ENCODE measurements around the gene FCN2. TPM values are rescaled to one million over a fixed set of nuclear protein-coding genes. Genes with fewer than 3 reads are reported as not detected.

The FCN2 gene
- polyA plus RNA-seq, 1 donor (not counting 4 experiments of a cell fraction or from before 2014, with no cell fraction given), result not detected

- peaks cover 3% of the 10 kb centered on the region for H3K4me1 ChIP-seq (ENCODE audit: control insufficient read depth, extremely low read depth, insufficient read depth, low read length)
- H3K79me2 ChIP-seq (ENCODE audit: control insufficient read depth, insufficient read depth, low read length), result no peaks in the 10 kb centered on the region
- H3K27ac ChIP-seq (ENCODE audit: control insufficient read depth, insufficient read depth, low read length), result no peak overlapping the region
- no peak overlapping the region for H3K4me2 ChIP-seq (ENCODE audit: control insufficient read depth, extremely low read depth, insufficient read depth, low read depth, low read length)
- no peak for FAIRE-seq
- peaks cover 9% of the 10 kb centered on the region for H3K27me3 ChIP-seq (ENCODE audit: control insufficient read depth, extremely low read depth, insufficient read depth, low read length)
- H4K20me1 ChIP-seq (ENCODE audit: control insufficient read depth, extremely low read depth, insufficient read depth, low read length), result no peaks in the 10 kb centered on the region
- TF ChIP-seq CTCF (optimal IDR thresholded peaks at IDR 0.05 in 1 of 3, IDR thresholded peaks at IDR 0.05 in 1 of 3, conservative IDR thresholded peaks at IDR 0.05 in 1 of 3; ENCODE audit: extremely low read depth in 1 of 3, insufficient read depth in 2 of 3, low read length in 3 of 3), result no peak
- no peak for TF ChIP-seq EZH2 (IDR thresholded peaks at IDR 0.05; ENCODE audit: low read length)
- no peaks in the 10 kb centered on the region for H3K9me1 ChIP-seq (ENCODE audit: control insufficient read depth, extremely low read depth, insufficient read depth, low read length)
- dilution Hi-C loops (cut with MboI; ENCODE audit: extremely low pct_ligation_motif_present, low sequenced_read_pairs), result no loop called here
- no peak overlapping the region for H3K4me3 ChIP-seq (ENCODE audit: control insufficient read depth in 2 of 3, extremely low read depth in 1 of 3, insufficient read depth in 2 of 3, low read depth in 1 of 3, low read length in 3 of 3)
- no peak overlapping the region for H2AFZ ChIP-seq (ENCODE audit: control insufficient read depth, low read length)
- H3K9me3 ChIP-seq (ENCODE audit: control insufficient read depth, low read depth, low read length), result no peaks in the 10 kb centered on the region
- H3K36me3 ChIP-seq (ENCODE audit: control insufficient read depth in 2 of 2, extremely low read depth in 1 of 2, insufficient read depth in 2 of 2, low read length in 2 of 2), result no peaks in the 10 kb centered on the region
- H3K9ac ChIP-seq (ENCODE audit: control insufficient read depth, extremely low read depth, insufficient read depth, low read length), result no peak overlapping the region
- no peak for DNase-seq (ENCODE audit: low read depth, low spot score)
Measured at GRCh38 chr9:134898319-134898718, 17.7 kb downstream of the FCN2 start.

- H3K4me3 ChIP-seq (ENCODE audit: control insufficient read depth in 2 of 3, extremely low read depth in 1 of 3, insufficient read depth in 2 of 3, low read depth in 1 of 3, low read length in 3 of 3), result no peak overlapping the region
- H3K27ac ChIP-seq (ENCODE audit: control insufficient read depth, insufficient read depth, low read length), result no peak overlapping the region
- no peak overlapping the region for H3K4me2 ChIP-seq (ENCODE audit: control insufficient read depth, extremely low read depth, insufficient read depth, low read depth, low read length)
- H3K27me3 ChIP-seq (ENCODE audit: control insufficient read depth, extremely low read depth, insufficient read depth, low read length), result peaks cover 9% of the 10 kb centered on the region
- FAIRE-seq (no peak), DNase-seq (ENCODE audit: low read depth, low spot score) (no peak)
- TF ChIP-seq EZH2 (IDR thresholded peaks at IDR 0.05; ENCODE audit: low read length) (no peak), CTCF (optimal IDR thresholded peaks at IDR 0.05 in 1 of 3, IDR thresholded peaks at IDR 0.05 in 1 of 3, conservative IDR thresholded peaks at IDR 0.05 in 1 of 3; ENCODE audit: extremely low read depth in 1 of 3, insufficient read depth in 2 of 3, low read length in 3 of 3) (no peak)
- H2AFZ ChIP-seq (ENCODE audit: control insufficient read depth, low read length), result no peak overlapping the region
- no peaks in the 10 kb centered on the region for H3K9me3 ChIP-seq (ENCODE audit: control insufficient read depth, low read depth, low read length)
- no peaks in the 10 kb centered on the region for H4K20me1 ChIP-seq (ENCODE audit: control insufficient read depth, extremely low read depth, insufficient read depth, low read length)
- H3K79me2 ChIP-seq (ENCODE audit: control insufficient read depth, insufficient read depth, low read length), result no peaks in the 10 kb centered on the region
- dilution Hi-C loops (cut with MboI; ENCODE audit: extremely low pct_ligation_motif_present, low sequenced_read_pairs), result no loop called here
- no peaks in the 10 kb centered on the region for H3K36me3 ChIP-seq (ENCODE audit: control insufficient read depth in 2 of 2, extremely low read depth in 1 of 2, insufficient read depth in 2 of 2, low read length in 2 of 2)
- no peak overlapping the region for H3K9ac ChIP-seq (ENCODE audit: control insufficient read depth, extremely low read depth, insufficient read depth, low read length)
- H3K4me1 ChIP-seq (ENCODE audit: control insufficient read depth, extremely low read depth, insufficient read depth, low read length), result peaks cover 3% of the 10 kb centered on the region
- no peaks in the 10 kb centered on the region for H3K9me1 ChIP-seq (ENCODE audit: control insufficient read depth, extremely low read depth, insufficient read depth, low read length)
Measured at GRCh38 chr9:134899168-134899567, 18.6 kb downstream of the FCN2 start.

Data from keratinocyte (primary cell).